IMR-90 (cell line): Measurements from ENCODE around the gene RAC2. TPM values are rescaled to one million over a fixed set of nuclear protein-coding genes. Genes with fewer than 3 reads are reported as not detected.

Source experiments
- ATAC-seq: fragments of 200-7000 bp; cut with Tn5 transposase; 2 replicates; pipeline ENCODE4 v1.9.1; 2020; ENCODE audit warnings: low read depth, mild to moderate bottlenecking, moderate library complexity
- BruUV-seq: library from RNA; stranded (reverse); fragments of 400-500 nt; replicated peaks from 2 replicates; lab custom pipeline; 2021; lab: Mats Ljungman, UMichigan
- CTCF ChIA-PET: fragments of 300-600 bp; formaldehyde crosslinking; extraction: SDS; loops from one replicate; lab custom pipeline; 2021; ENCODE audit warnings: antibody characterized with exemption; lab: Yijun Ruan, JAX
- POLR2A ChIA-PET: fragments of 300-600 bp; sonication (Branson Sonifier 250); formaldehyde crosslinking; loops from one replicate; lab custom pipeline; 2022; ENCODE audit warnings: antibody characterized with exemption; ENCODE audit not compliant: unreplicated experiment; lab: Charles Lee
- DNase-seq: peaks from one replicate; pipeline ENCODE4 v3.0.0; 2013
- H2AFZ ChIP-seq: replicated peaks from 2 replicates; pipeline ENCODE3; 2013; ENCODE audit warnings: low read length, mild to moderate bottlenecking; ENCODE audit not compliant: poor library complexity
- H2AK5ac ChIP-seq: 2 replicates; pipeline ENCODE4 v1.6.1; 2013; ENCODE audit warnings: low read depth, low read length, inconsistent platforms
- H2AK9ac ChIP-seq: replicated peaks from 2 replicates; pipeline ENCODE3; 2013; ENCODE audit warnings: mild to moderate bottlenecking, low read depth, low read length, moderate library complexity; ENCODE audit not compliant: poor library complexity
- H2BK120ac ChIP-seq: 2 replicates; pipeline ENCODE4 v1.6.1; 2013; ENCODE audit warnings: low read depth, low read length, inconsistent platforms
- H2BK15ac ChIP-seq: 3 replicates; pipeline ENCODE4 v1.6.1; 2013; ENCODE audit warnings: low read depth, low read length, inconsistent platforms
- H2BK20ac ChIP-seq: 2 replicates; pipeline ENCODE4 v1.6.1; 2013; ENCODE audit warnings: low read depth, mild to moderate bottlenecking, inconsistent platforms, low read length, moderate library complexity
- H2BK5ac ChIP-seq: 2 replicates; pipeline ENCODE4 v1.6.1; 2013; ENCODE audit warnings: mild to moderate bottlenecking, low read depth, low read length, inconsistent platforms; ENCODE audit not compliant: poor library complexity, severe bottlenecking
- H3K14ac ChIP-seq: replicated peaks from 2 replicates; pipeline ENCODE4 v1.6.1; 2013; ENCODE audit warnings: low read depth, low read length, inconsistent platforms
- H3K18ac ChIP-seq: 2 replicates; pipeline ENCODE4 v1.6.1; 2013; ENCODE audit warnings: low read depth, low read length, control low read depth
- H3K23ac ChIP-seq: 2 replicates; pipeline ENCODE4 v1.6.1; 2013; ENCODE audit warnings: low read depth, low read length, inconsistent platforms
- H3K27ac ChIP-seq: 2 replicates; pipeline ENCODE4 v1.5.1; 2013; ENCODE audit warnings: mild to moderate bottlenecking, control low read depth, low read length; ENCODE audit not compliant: insufficient read depth
- H3K27me3 ChIP-seq: 2 replicates; pipeline ENCODE4 v1.6.1; 2013; ENCODE audit warnings: low read length; ENCODE audit not compliant: control insufficient read depth, insufficient read depth
- H3K36me3 ChIP-seq: 2 replicates; pipeline ENCODE4 v1.6.1; 2013; ENCODE audit warnings: low read length, mixed read lengths; ENCODE audit not compliant: control insufficient read depth, insufficient read depth
- H3K4ac ChIP-seq: 2 replicates; pipeline ENCODE4 v1.6.1; 2013; ENCODE audit warnings: low read depth, low read length, inconsistent platforms
- H3K4me1 ChIP-seq: 2 replicates; pipeline ENCODE4 v1.6.1; 2013; ENCODE audit warnings: low read length, mixed read lengths; ENCODE audit not compliant: control insufficient read depth, insufficient read depth
- H3K4me2 ChIP-seq: 2 replicates; pipeline ENCODE4 v1.6.1; 2013; ENCODE audit warnings: low read depth, mild to moderate bottlenecking, control low read depth, low read length, moderate library complexity
- H3K4me3 ChIP-seq: 2 replicates; pipeline ENCODE4 v1.5.1; 2013; ENCODE audit warnings: low read depth, mild to moderate bottlenecking, control low read depth, low read length, moderate library complexity; ENCODE audit not compliant: insufficient read depth
- H3K56ac ChIP-seq: 2 replicates; pipeline ENCODE4 v1.6.1; 2013; ENCODE audit warnings: low read length, inconsistent platforms; ENCODE audit not compliant: insufficient read depth; ENCODE audit errors: extremely low read depth
- H3K79me1 ChIP-seq, 2 experiments: 2 replicates each; pipeline ENCODE4 v1.6.1; 2013; ENCODE audit warnings: low read length in 2 of 2, inconsistent platforms in 1 of 2, low read depth in 1 of 2
- H3K9ac ChIP-seq: 2 replicates; pipeline ENCODE4 v1.6.1; 2013; ENCODE audit warnings: low read depth, low read length, control low read depth
- H3K9me1 ChIP-seq: 2 replicates; pipeline ENCODE4 v1.6.1; 2013; ENCODE audit warnings: low read length, inconsistent platforms; ENCODE audit not compliant: insufficient read depth
- H3K9me3 ChIP-seq: 2 replicates; pipeline ENCODE4 v1.6.1; 2013; ENCODE audit warnings: low read length; ENCODE audit not compliant: control insufficient read depth, insufficient read depth
- H4K20me1 ChIP-seq: 2 replicates; pipeline ENCODE4 v1.6.1; 2013; ENCODE audit warnings: low read length, inconsistent platforms; ENCODE audit not compliant: insufficient read depth
- H4K5ac ChIP-seq: 2 replicates; pipeline ENCODE4 v1.6.1; 2013; ENCODE audit warnings: mild to moderate bottlenecking, low read depth, low read length, control low read depth
- H4K8ac ChIP-seq, 2 experiments: 2 replicates each; pipeline ENCODE4 v1.6.1; 2013; ENCODE audit warnings: low read depth in 2 of 2, low read length in 2 of 2, control low read depth in 1 of 2, inconsistent platforms in 1 of 2
- H4K91ac ChIP-seq: 2 replicates; pipeline ENCODE4 v1.6.1; 2013; ENCODE audit warnings: low read depth, low read length, inconsistent platforms; ENCODE audit not compliant: insufficient read depth
- BHLHE40 ChIP-seq: fragments of 150-350 bp; IDR thresholded peaks from 2 replicates; pipeline ENCODE4 v1.6.1; 2016; ENCODE audit warnings: mild to moderate bottlenecking, low read depth, low read length
- FOS ChIP-seq: fragments of 150-350 bp; IDR thresholded peaks from 2 replicates; pipeline ENCODE4 v1.6.1; 2016; ENCODE audit warnings: low read depth, low read length
- NFE2L2 ChIP-seq: fragments of 150-350 bp; IDR thresholded peaks from 2 replicates; pipeline ENCODE4 v1.6.1; 2016; ENCODE audit warnings: low read depth, mild to moderate bottlenecking, low read length
- WGBS, 2 experiments: methylation state at CpG; one replicate each; pipeline versions ENCODE4 v1.1.5 to v1.1.7; 2013; ENCODE audit warnings: missing lambda C conversion rate in 2 of 2; ENCODE audit not compliant: insufficient read length in 1 of 2; ENCODE audit errors: extremely low coverage in 2 of 2; 5-methylcytosine and 5-hydroxymethylcytosine counted together
- dilution Hi-C: fragments of 300-500 bp; cut with HindIII; formaldehyde crosslinking; loops from one replicate; pipeline ENCODE4 v1.14.3; 2018; ENCODE audit warnings: low sequenced_read_pairs; ENCODE audit not compliant: unreplicated experiment
- in situ Hi-C: fragments of 300-500 bp; cut with MboI; formaldehyde crosslinking; loops from 3 replicates; pipeline ENCODE4 v1.14.3; 2019; ENCODE audit warnings: low sequenced_read_pairs, inconsistent platforms, mixed read lengths
- intact Hi-C: fragments of 100-400 bp; cut with micrococcal nuclease; formaldehyde crosslinking; loops from 2 replicates; pipeline ENCODE4 v1.10.0; 2022
- polyA plus RNA-seq, 3 experiments: library from polyadenylated mRNA; depleted of rRNA; stranded (reverse); fragments of >200 nt; gene quantifications; 2 replicates each; pipeline ENCODE4 v1.2.3, GENCODE V29; 2012; ENCODE audit warnings: low replicate concordance in 1 of 3
- total RNA-seq: library from RNA; depleted of rRNA; stranded (reverse); fragments of >200 nt; gene quantifications from 2 replicates; pipeline ENCODE4 v1.2.3, GENCODE V29; 2012
- TF ChIP-seq, protein P1 (sequence below): fragments of 150-350 bp; IDR thresholded peaks from 2 replicates; pipeline ENCODE4 v1.6.1; 2017; ENCODE audit warnings: mild to moderate bottlenecking, antibody characterized with exemption, low read length, low read depth
- TF ChIP-seq, protein P2 (sequence below): fragments of 150-350 bp; IDR thresholded peaks from 2 replicates; pipeline ENCODE4 v1.6.1; 2016; ENCODE audit warnings: low read depth, mild to moderate bottlenecking, low read length, moderate library complexity, borderline replicate concordance

The RAC2 gene
- total and polyA plus RNA-seq, 2 of the 4 experiments (the other 2 are of a cell fraction): 10.0 to 72.3 TPM

DNA sequence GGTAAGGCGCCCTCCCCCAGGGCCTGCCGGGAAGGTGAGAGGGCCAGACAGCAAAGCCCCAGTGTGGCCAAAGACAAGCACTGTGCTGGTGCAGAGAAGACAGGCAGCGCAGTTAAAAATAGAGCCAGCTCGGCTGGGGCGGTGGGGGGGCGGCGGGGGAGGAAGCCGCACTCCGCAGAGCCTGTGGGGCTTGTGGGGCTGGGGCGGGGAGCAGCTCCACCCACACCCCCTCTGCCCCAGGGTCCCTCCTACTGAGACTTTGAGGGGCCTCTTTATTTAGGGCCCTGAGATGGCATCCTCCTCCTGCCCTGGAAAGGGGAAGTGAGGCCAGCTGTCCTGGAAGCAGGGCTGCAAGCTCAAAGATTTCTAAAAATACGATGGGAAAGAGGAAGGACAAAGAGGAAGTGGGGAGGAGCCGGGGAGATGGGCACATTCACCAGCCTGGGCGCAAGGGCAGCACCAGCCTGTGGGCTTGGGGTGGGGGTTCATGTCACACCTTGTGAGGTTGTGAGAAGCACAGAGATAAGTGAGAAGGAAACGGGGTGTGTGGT lies 40.8 kb upstream of the RAC2 start:
- H3K4me2 ChIP-seq: no peak overlapping the region
- no peaks in the 10 kb centered on the region for H3K4me1 ChIP-seq
- H2BK15ac ChIP-seq: no peak overlapping the region
- H2AFZ ChIP-seq: peak overlapping the region; percentile 74
- ChIA-PET CTCF (no interaction called here), POLR2A (no interaction called here)
- intact Hi-C loops: no loop called here
- H3K27me3 ChIP-seq: peaks cover 16% of the 10 kb centered on the region
- H3K18ac ChIP-seq: no peak overlapping the region
- TF ChIP-seq, protein P1, sequence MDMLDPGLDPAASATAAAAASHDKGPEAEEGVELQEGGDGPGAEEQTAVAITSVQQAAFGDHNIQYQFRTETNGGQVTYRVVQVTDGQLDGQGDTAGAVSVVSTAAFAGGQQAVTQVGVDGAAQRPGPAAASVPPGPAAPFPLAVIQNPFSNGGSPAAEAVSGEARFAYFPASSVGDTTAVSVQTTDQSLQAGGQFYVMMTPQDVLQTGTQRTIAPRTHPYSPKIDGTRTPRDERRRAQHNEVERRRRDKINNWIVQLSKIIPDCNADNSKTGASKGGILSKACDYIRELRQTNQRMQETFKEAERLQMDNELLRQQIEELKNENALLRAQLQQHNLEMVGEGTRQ: no peak
- no peak for TF ChIP-seq BHLHE40
- TF ChIP-seq FOS: no peak
- TF ChIP-seq, protein P2, sequence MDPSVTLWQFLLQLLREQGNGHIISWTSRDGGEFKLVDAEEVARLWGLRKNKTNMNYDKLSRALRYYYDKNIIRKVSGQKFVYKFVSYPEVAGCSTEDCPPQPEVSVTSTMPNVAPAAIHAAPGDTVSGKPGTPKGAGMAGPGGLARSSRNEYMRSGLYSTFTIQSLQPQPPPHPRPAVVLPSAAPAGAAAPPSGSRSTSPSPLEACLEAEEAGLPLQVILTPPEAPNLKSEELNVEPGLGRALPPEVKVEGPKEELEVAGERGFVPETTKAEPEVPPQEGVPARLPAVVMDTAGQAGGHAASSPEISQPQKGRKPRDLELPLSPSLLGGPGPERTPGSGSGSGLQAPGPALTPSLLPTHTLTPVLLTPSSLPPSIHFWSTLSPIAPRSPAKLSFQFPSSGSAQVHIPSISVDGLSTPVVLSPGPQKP: no peak
- TF ChIP-seq NFE2L2: no peak
- H3K79me1 ChIP-seq: no peaks in the 10 kb centered on the region
- H3K9me3 ChIP-seq: peaks cover 5% of the 10 kb centered on the region
- no peak overlapping the region for H3K27ac ChIP-seq
- H4K5ac ChIP-seq: no peak overlapping the region
- H2AK5ac ChIP-seq: peak overlapping the region; percentile 43; the same call in 1 of the 2 replicates
- H3K36me3 ChIP-seq: no peaks in the 10 kb centered on the region
- H4K8ac ChIP-seq: peak overlapping the region in 1 of 2 experiments; percentile 63; a peak in 2 of 4 replicates
- no peaks in the 10 kb centered on the region; the same call in 1 of the 2 replicates for H3K9me1 ChIP-seq
- H4K20me1 ChIP-seq: no peaks in the 10 kb centered on the region
- H4K91ac ChIP-seq: no peak overlapping the region
- no peak overlapping the region for H3K4me3 ChIP-seq
- WGBS, 2 experiments: 60% methylated on average over 4 of the region's 14 CpGs; no CpG with 5 or more reads in 1 of the 2 experiments
- H3K14ac ChIP-seq: no peak overlapping the region
- no TSS peak for BruUV-seq
- peak overlapping the region; percentile 88 for H2AK9ac ChIP-seq
- no peak overlapping the region for H3K56ac ChIP-seq
- in situ Hi-C loops: no loop called here
- no peak overlapping the region for H3K4ac ChIP-seq
- H3K9ac ChIP-seq: no peak overlapping the region
- no peak overlapping the region for H2BK5ac ChIP-seq
- H3K23ac ChIP-seq: no peak overlapping the region
- ATAC-seq (peak; percentile 24; the same call in 1 of the 2 replicates), DNase-seq (no peak)
- dilution Hi-C loops: no loop called here
- H2BK120ac ChIP-seq: no peak overlapping the region
- H2BK20ac ChIP-seq: no peak overlapping the region
